Stimulated activated CD8-positive, alpha-beta memory T cell treated with anti-CD3 and anti-CD28 coated beads, Interleukin-12 subunit alpha, Interleukin-12 subunit beta, amount 100 ng/mL, for 4 hours (primary cell): ENCODE data around the gene ETFA.
"Not testable (repeated sequence)": the region's sequence is repeated elsewhere in the genome, so short reads cannot be mapped to it uniquely, and the experiment has no call there.

Experiments used
- DNase-seq: peaks from one replicate; pipeline ENCODE4 v3.0.0-alpha.2; 2020; ENCODE audit warnings: low read depth

Gene ETFA

DNA sequence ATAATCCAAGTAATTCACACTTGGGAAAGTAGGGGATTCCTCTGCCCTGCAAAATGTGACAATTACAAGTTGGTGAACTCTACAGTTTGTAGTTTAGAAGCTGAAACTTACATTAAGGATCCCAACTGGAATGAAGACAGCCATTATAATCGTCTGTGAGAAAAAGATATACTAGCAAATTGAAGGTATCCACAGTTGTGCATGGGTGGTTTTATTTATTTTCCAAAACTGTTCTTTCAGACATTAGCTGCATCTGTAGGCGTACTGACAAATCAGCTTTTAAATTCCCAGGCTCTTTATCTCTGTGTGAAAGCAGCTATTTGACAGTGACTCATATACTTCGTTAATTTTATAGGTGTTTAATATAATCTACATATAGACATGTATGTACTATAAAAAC, 12.8 kb upstream of the ETFA start:
- no peak for DNase-seq

- no peak for DNase-seq
Observed at GRCh38 chr15:76321602-76322001, 10.3 kb upstream of the ETFA start.

DNA sequence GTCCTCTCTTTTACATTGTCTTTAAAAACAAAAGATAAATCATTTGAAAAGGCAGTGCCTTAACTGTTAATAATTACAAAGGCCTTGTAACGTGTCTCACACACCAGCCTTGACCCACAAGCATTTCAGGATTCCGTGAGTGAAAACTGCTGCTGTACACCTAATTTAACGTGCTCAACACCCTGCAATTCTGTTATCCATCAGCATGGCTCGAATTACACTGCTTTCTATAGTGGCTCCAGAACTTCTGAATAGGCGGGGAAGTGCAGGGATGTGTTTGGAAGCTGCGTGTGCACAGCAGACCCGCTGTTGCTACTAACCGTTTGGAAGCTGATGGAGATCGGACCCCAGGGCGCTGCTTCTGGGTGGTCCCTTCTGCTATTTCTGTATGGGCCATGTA, 9.9 kb upstream of the ETFA start:
- DNase-seq, result no peak

- DNase-seq, result no peak
Observed at GRCh38 chr15:76320012-76320411, 8.7 kb upstream of the ETFA start.

GRCh38 chr15:76313731-76314130, 2.5 kb upstream of the ETFA start:
- no peak for DNase-seq

GRCh38 chr15:76313175-76313567, 1.9 kb upstream of the ETFA start:
- not testable (repeated sequence) for DNase-seq

DNA sequence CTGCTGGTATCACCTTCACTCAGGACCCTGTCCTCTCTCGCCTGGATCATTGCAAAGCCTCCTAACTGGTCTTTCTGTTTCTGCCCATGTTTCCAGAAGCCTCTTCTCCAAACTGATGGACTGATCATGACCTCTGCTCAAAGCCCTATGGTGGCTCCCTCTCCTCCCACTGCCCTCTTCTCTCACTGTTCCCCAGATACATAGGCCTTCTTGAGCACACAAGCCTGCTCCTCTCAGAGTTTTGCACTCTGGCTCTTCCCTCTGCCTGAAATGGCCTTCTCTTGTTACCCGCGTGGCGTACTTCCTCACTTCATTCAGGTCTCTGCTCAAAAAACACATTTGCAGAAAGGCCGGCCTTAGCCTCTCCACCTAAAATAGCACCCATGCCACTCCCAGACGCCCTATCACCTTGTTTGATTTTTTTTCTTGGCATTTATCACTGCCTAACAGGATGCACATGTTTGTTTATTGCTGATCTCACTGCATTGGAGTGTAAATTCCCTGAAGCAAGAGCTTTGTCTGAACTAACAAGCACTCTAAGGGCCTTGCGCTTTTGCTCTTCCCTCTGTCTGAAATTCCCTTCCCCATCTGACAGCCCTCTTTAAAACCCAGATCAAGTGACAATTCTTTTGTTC, 1.4 kb upstream of the ETFA start:
- no peak for DNase-seq

GRCh38 chr15:76310475-76311099, 682 bp downstream of the ETFA start:
- DNase-seq, result no peak

- DNase-seq, result no peak
Observed at GRCh38 chr15:76309601-76310330, 1.5 kb downstream of the ETFA start.

DNA sequence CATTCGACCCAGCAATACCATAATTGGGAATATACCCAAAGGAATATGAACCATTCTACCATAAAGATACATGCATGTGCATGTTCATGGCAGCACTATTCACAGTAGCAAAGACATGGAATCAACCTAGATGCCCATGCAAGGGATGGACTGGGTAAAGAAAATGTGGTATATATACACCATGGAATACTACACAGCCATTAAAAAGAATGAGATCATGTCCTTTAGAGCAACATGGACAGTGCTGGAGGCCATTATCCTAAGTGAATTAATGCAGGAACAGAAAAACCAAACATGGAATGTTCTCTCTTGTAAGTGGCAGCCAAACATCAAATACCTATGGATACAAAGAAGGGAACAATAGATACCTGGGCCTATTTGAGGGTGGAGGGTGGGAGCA, 7.4 kb downstream of the ETFA start:
- DNase-seq, result no peak

- no peak for DNase-seq
Observed at GRCh38 chr15:76299786-76300185, 11.5 kb downstream of the ETFA start.

GRCh38 chr15:76298986-76299385, 12.3 kb downstream of the ETFA start:
- DNase-seq, result no peak

DNA sequence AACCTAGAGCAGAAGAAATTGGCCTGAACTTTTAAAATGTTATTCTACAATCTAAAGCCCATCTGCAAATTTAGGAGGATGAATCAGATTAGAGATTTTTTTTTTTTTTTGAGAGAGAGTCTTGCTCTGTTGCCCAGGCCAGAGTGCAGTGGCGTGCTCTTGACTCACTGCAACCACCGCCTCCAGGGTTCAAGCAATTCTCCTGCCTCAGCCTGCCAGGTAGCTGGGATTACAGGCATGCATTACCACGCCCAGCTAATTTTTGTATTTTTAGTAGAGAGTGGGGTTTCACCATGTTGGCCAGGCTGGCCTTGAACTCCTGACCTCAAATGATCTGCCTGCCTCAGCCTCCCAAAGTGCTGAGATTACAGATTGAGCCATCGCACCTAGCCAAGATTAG, 13.3 kb downstream of the ETFA start:
- not testable (repeated sequence) for DNase-seq

DNA sequence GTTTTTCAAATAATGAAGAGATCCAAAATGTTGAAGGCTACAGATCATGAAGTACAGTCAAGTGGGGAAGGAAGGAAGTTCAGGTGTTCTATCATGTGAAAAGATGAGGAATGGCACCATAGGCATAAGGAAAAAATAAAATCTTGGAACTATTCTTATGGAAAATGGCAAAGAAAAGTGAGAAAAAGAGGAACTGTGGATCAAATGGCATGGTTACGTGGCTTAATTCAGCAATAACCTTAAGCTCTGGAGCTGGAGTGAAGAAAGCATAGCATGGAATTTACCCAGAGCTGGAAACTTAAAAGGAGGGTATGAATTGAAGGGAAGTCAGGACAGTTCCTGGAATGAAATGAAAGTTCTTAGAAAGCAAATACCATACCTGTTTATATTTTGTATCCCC, 14.4 kb downstream of the ETFA start:
- DNase-seq, result no peak

GRCh38 chr15:76294463-76294862, 16.8 kb downstream of the ETFA start:
- DNase-seq, result not testable (repeated sequence)

GRCh38 chr15:76293361-76293760, 17.9 kb downstream of the ETFA start:
- no peak for DNase-seq

GRCh38 chr15:76289582-76289981, 21.7 kb downstream of the ETFA start:
- no peak for DNase-seq

DNA sequence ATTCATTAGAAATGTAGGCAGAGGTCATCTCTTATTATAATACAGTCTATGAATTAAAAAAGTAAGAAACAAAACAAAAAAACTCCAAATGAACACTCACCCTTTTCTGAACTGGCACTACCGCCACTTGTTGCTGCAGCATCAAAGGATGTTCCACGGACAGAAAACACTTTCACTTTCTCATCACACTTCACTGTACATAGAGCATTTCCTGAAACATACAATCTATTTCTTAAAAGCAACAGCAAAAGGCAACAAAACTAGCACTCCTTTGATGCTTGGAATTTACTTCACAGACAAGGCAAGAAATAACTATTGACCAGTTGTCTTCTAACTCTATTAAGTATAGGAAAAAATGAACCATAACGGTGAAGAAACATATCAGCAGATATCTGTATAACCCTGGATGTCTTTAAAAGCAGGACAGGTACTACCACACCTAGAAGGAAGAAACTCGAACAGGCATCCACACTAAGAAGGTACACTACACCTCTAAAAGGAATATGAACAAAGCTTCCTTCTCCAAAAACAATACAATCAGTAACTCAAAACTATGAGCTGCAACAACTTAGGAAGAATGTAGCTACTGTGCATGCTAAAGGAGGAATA, 24.9 kb downstream of the ETFA start:
- no peak for DNase-seq

- DNase-seq, result no peak
Observed at GRCh38 chr15:76285241-76285825, 25.9 kb downstream of the ETFA start.

DNA sequence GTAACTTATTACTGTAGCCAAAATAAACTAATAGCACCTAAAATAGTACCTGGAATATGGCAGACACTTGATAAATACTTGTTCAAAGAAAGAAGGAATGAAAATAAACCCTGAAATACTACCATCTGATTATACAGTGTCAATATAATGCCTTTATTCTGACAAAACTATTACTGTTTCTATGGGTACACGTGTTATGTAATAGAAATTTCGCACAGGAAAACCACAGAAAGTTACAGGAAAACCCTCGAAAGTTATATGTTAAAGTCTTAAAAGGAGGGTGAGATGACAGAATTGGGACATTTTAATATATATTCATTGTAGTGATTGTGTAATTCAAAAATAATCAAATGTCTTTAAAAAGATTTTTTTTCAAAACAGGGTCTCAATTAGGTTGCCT, 28.8 kb downstream of the ETFA start:
- no peak for DNase-seq

DNA sequence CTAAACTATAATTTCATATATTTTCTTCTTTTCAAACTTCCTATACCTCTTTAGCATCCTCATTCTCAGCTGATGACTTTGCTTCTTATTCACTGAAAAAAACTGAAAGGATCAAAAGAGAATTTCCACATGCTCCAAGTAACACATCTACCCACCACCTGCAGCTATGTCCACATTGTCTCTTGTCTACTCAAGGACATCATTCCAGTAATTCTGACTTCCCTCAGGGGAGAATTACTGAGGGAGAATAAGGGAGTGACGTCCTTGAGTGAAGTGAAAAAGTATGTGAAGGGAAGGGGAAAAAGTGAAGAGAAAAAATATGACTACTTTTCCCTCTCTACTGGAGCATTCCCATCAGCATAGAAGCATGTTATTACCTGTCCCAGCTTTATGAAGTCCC, 32.6 kb downstream of the ETFA start:
- DNase-seq, result no peak

DNA sequence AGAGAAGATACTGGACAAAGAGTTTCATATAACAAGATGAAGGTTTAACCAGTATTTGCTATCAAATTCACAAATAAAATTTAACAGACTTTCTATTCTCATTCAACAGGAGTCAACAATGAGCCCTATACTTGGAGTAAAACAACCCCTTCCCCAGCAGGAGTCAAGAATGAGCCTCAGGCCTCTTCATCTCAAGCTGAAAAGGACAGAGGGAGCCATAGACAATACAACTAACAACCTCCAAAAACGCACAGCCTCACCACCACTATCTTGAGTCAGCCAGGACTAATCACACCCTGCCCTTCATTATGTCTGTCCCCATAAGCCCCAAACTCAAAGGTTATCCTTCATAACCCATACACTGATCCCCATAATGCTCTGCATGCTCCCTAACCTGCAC, 36.4 kb downstream of the ETFA start:
- DNase-seq, result no peak

DNA sequence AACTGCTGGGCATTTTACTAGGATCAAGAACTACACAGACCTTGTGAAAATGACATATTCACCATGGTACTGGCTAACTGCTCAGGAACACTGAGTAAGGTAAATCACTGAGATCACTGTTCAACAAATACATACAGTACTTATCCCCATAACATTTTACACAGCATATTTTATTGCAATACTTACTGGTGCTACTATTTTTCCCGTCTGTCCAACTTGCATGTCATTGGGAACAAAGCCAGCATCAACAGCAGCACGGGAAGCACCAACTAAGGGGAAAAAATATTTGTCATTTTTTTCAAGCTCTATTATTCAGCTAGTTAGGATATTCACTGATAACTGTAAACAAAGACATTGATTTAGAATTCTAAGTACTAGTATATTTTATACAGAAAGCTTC, 37.0 kb downstream of the ETFA start:
- no peak for DNase-seq
